Spleen (tissue), 11 donors: Measurements from ENCODE around the gene ARPC5. TPM values are rescaled to one million over a fixed set of nuclear protein-coding genes. Genes with fewer than 3 reads are reported as not detected.

ENCODE experiments used
- DNase-seq: peaks from one replicate; pipeline ENCODE4 v3.0.0-alpha.2; 2020
- H3K27ac ChIP-seq, 8 donors: fragments of 200-600 bp; sonication (generic) in 7 of 8; 1 replicate in 4 of 8; 2 replicates in 4 of 8; pipeline versions ENCODE4 v1.5.0 to v1.8.0; 2016 to 2021; ENCODE audit warnings: inconsistent platforms in 4 of 8, mild to moderate bottlenecking in 4 of 8, moderate library complexity in 1 of 8
- H3K27me3 ChIP-seq, 7 donors: fragments of 200-600 bp; sonication (generic) in 6 of 7; replicated peaks in 1 of 7; 1 replicate in 4 of 7; 2 replicates in 3 of 7; pipeline versions ENCODE4 v1.5.0 to v1.8.0; 2016 to 2021; ENCODE audit warnings: inconsistent platforms in 3 of 7, mild to moderate bottlenecking in 1 of 7
- H3K36me3 ChIP-seq, 6 donors: fragments of 200-600 bp; sonication (generic) in 5 of 6; 1 replicate in 4 of 6; 2 replicates in 2 of 6; pipeline versions ENCODE4 v1.5.0 to v1.8.0; 2016 to 2021; ENCODE audit warnings: inconsistent platforms in 2 of 6
- H3K4me1 ChIP-seq, 6 donors: fragments of 200-600 bp; sonication (generic) in 5 of 6; 1 replicate in 3 of 6; 2 replicates in 3 of 6; pipeline versions ENCODE4 v1.5.0 to v1.8.0; 2016 to 2021; ENCODE audit warnings: inconsistent platforms in 3 of 6
- H3K4me3 ChIP-seq, 8 donors: fragments of 200-600 bp; sonication (generic) in 7 of 8; 1 replicate in 4 of 8; 2 replicates in 4 of 8; pipeline versions ENCODE4 v1.5.0 to v1.8.0; 2016 to 2021; ENCODE audit warnings: inconsistent platforms in 4 of 8, mild to moderate bottlenecking in 4 of 8, moderate library complexity in 2 of 8
- H3K9me3 ChIP-seq, 8 donors: fragments of 200-600 bp; sonication (generic) in 7 of 8; 1 replicate in 4 of 8; 2 replicates in 4 of 8; pipeline versions ENCODE4 v1.5.0 to v1.8.0; 2016 to 2021; ENCODE audit warnings: inconsistent platforms in 4 of 8
- CTCF ChIP-seq, 11 experiments: fragments of 200-600 bp in 7 of 11; fragments of 450-650 bp in 4 of 11; sonication (generic) in 4 of 11; IDR thresholded peaks in 8 of 11; conservative IDR thresholded peaks in 3 of 11; 1 replicate in 7 of 11; 2 replicates in 4 of 11; pipeline versions ENCODE4 v1.4.0 to v1.8.0; 2016 to 2021; ENCODE audit warnings: antibody characterized with exemption in 11 of 11, inconsistent platforms in 4 of 11, mild to moderate bottlenecking in 1 of 11
- POLR2A ChIP-seq, 3 donors: fragments of 450-650 bp; IDR thresholded peaks; one replicate each; pipeline ENCODE4 v1.5.1; 2017; ENCODE audit warnings: antibody characterized with exemption in 3 of 3, mild to moderate bottlenecking in 1 of 3
- POLR2AphosphoS5 ChIP-seq, 3 donors: sonication (generic); formaldehyde crosslinking; IDR thresholded peaks; one replicate each; pipeline ENCODE4 v1.5.1; 2017; ENCODE audit warnings: antibody characterized with exemption in 3 of 3
- WGBS, 5 donors: extraction: QIAGEN DNeasy Blood & Tissue Kit in 3 of 5; methylation state at CpG; one replicate each; pipeline versions ENCODE4 v1.1.5 to v1.1.7; 2013 to 2018; 5-methylcytosine and 5-hydroxymethylcytosine counted together
- intact Hi-C: fragments of 100-400 bp; cut with DNase I; formaldehyde crosslinking; loops from one replicate; pipeline ENCODE4 v1.15.0; 2023; ENCODE audit warnings: low total_unique reads
- polyA plus RNA-seq, 3 donors: library from polyadenylated mRNA; stranded (reverse); fragments of 200-250 nt; gene quantifications; one replicate each; pipeline ENCODE4 v1.2.1, GENCODE V29; 2013
- total RNA-seq, 7 donors: library from RNA; depleted of rRNA in 3 of 7; stranded (reverse); fragments of >200 nt in 3 of 7; fragmentation: NEBNext Ultra II Directional in 4 of 7; extraction: Animal tissue kit (Norgen Biotek cat#: 25700) in 4 of 7; gene quantifications; one replicate each; pipeline versions ENCODE4 v1.1.0 to v1.2.1, GENCODE V29; 2016 to 2021
- donor health status: healthy with polysubstance abuse.
- donor health status: DM: no; HTN: no; CAD: no; lungs with moderate emphysema.
- donor health status: DM: no; HTN: no; CAD: no.
- donor health status: Bipolar disorder and iron deficiency.
- donor health status: healthy.
- donor health status: DM: no; HTN: no; CAD: no.
- donor health status: DM: yes; HTN: yes; CAD: no.

ARPC5 gene
- total and polyA plus RNA-seq, 10 donors, result 122 to 221 (median 178) TPM

GRCh38 chr1:183607322-183607980, 28.1 kb downstream of the ARPC5 start:
- Histone ChIP-seq H3K36me3 (no peaks in the 10 kb centered on the region), H3K9me3 (no peaks in the 10 kb centered on the region), H3K27me3 (no peaks in the 10 kb centered on the region), H3K4me1 (peaks cover 0 to 80% (median 35%) of the 10 kb centered on the region in 6 donors), H3K27ac (peak overlapping the region in 7 of 8 donors; percentile 22 to 94 (median 85)), H3K4me3 (peak overlapping the region in 1 of 8 donors; percentile 58)
- 5 to 39% (median 22%) methylated on average over 2 of the region's 2 CpGs for WGBS, 5 donors
- no peak for TF ChIP-seq CTCF (IDR thresholded peaks at IDR 0.05 in 8 of 11, conservative IDR thresholded peaks at IDR 0.05 in 3 of 11)
- no peak for TF ChIP-seq POLR2A (IDR thresholded peaks at IDR 0.05)
- no peak for TF ChIP-seq POLR2AphosphoS5 (IDR thresholded peaks at IDR 0.05)
- intact Hi-C loops, result no loop called here
- no peak for DNase-seq

- TF ChIP-seq POLR2AphosphoS5 (IDR thresholded peaks at IDR 0.05) (no peak), CTCF (IDR thresholded peaks at IDR 0.05 in 8 of 11, conservative IDR thresholded peaks at IDR 0.05 in 3 of 11) (no peak), POLR2A (IDR thresholded peaks at IDR 0.05) (no peak)
- Histone ChIP-seq H3K9me3 (no peaks in the 10 kb centered on the region), H3K27me3 (no peaks in the 10 kb centered on the region), H3K4me1 (peaks cover 0 to 92% (median 36%) of the 10 kb centered on the region in 6 donors), H3K36me3 (no peaks in the 10 kb centered on the region), H3K27ac (peak overlapping the region in 7 of 8 donors; percentile 76 to 94 (median 85)), H3K4me3 (peak overlapping the region in 1 of 8 donors; percentile 58)
- intact Hi-C loops, result no loop called here
- 90 to 97% (median 94%) methylated on average over 2 of the region's 2 CpGs for WGBS, 5 donors
- no peak for DNase-seq
Observed at GRCh38 chr1:183605904-183606303, 29.7 kb downstream of the ARPC5 start.

- peak overlapping the region in 1 of 8 donors; percentile 58 for H3K4me3 ChIP-seq
- WGBS, 5 donors, result 40 to 76% (median 54%) methylated on average over 8 of the region's 8 CpGs
- no peaks in the 10 kb centered on the region for H3K27me3 ChIP-seq
- peaks cover 0 to 87% (median 31%) of the 10 kb centered on the region in 6 donors for H3K4me1 ChIP-seq
- H3K36me3 ChIP-seq, result no peaks in the 10 kb centered on the region
- DNase-seq, result peak; percentile 83
- intact Hi-C loops, result no loop called here
- H3K27ac ChIP-seq, result peak overlapping the region in 7 of 8 donors; percentile 76 to 94 (median 85)
- peak in 2 of 3 donors; percentile 16 to 38 for TF ChIP-seq POLR2AphosphoS5 (IDR thresholded peaks at IDR 0.05)
- TF ChIP-seq POLR2A (IDR thresholded peaks at IDR 0.05), result no peak
- no peaks in the 10 kb centered on the region for H3K9me3 ChIP-seq
Observed at GRCh38 chr1:183604815-183605214, 30.8 kb downstream of the ARPC5 start.

GRCh38 chr1:183604038-183604808, 31.4 kb downstream of the ARPC5 start:
- Histone ChIP-seq H3K36me3 (no peaks in the 10 kb centered on the region), H3K9me3 (no peaks in the 10 kb centered on the region), H3K4me1 (peaks cover 0 to 81% (median 26%) of the 10 kb centered on the region in 6 donors), H3K4me3 (peak overlapping the region in 1 of 8 donors; percentile 58), H3K27me3 (no peaks in the 10 kb centered on the region), H3K27ac (peak overlapping the region in 7 of 8 donors; percentile 76 to 94 (median 85))
- 27 to 62% (median 42%) methylated on average over 10 of the region's 10 CpGs for WGBS, 5 donors
- TF ChIP-seq POLR2AphosphoS5 (IDR thresholded peaks at IDR 0.05), result peak in 2 of 3 donors; percentile 19 to 34
- no peak for TF ChIP-seq CTCF (IDR thresholded peaks at IDR 0.05 in 8 of 11, conservative IDR thresholded peaks at IDR 0.05 in 3 of 11)
- DNase-seq, result peak; percentile 91
- intact Hi-C loops, result no loop called here
